ENCODE measurements around the gene ST6GALNAC3. TPM values are rescaled to one million over a fixed set of nuclear protein-coding genes. Genes with fewer than 3 reads are reported as not detected.

Gene ST6GALNAC3
- total RNA-seq, 6 experiments from 2014 or later: 1.00 to 1.7 (median 1.2) TPM

DNA sequence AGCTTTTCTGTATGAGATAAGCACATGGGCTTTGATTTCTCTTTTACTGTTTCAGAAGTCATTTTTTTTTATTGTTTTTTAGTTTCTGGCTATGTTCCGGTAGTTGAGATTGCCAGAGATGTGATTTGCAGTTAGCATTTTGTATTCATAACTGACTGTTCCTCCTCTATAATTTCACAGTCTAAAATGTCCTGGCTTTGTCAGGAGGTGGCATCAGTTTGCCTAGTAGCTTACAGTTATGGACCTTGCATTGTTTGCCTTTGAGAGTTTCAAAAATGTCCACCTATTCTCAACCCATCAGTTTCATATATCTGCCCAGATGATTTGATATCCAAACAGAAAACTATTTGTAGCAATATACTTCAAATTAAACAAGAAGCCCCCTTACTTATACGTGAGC, 39.5 kb upstream of the ST6GALNAC3 start:
- Mint-ChIP-seq H3K4me1 (ENCODE audit: low read depth) (peaks cover 17% of the 10 kb centered on the region), H3K36me3 (ENCODE audit: low read depth) (no peaks in the 10 kb centered on the region), H3K9me3 (no peaks in the 10 kb centered on the region), H3K27ac (no peak overlapping the region), H3K27me3 (ENCODE audit: insufficient read depth) (no peaks in the 10 kb centered on the region), H3K4me3 (no peak overlapping the region)
- no peak for DNase-seq
- TF ChIP-seq CTCF (IDR thresholded peaks at IDR 0.05): peak; percentile 59; the same call in 1 of the 2 replicates

- Mint-ChIP-seq H3K27ac (no peak overlapping the region), H3K4me1 (ENCODE audit: low read depth) (peaks cover 17% of the 10 kb centered on the region), H3K4me3 (no peak overlapping the region), H3K27me3 (ENCODE audit: insufficient read depth) (no peaks in the 10 kb centered on the region), H3K9me3 (no peaks in the 10 kb centered on the region), H3K36me3 (ENCODE audit: low read depth) (no peaks in the 10 kb centered on the region)
- TF ChIP-seq CTCF (IDR thresholded peaks at IDR 0.05): no peak
- no peak for DNase-seq
These were observed 37.2 kb upstream of the ST6GALNAC3 start for GRCh38 chr1:76037324-76037723.

GRCh38 chr1:76038287-76039004, 36.1 kb upstream of the ST6GALNAC3 start:
- no peaks in the 10 kb centered on the region for H3K27me3 Mint-ChIP-seq (ENCODE audit: insufficient read depth)
- DNase-seq: peak; percentile 15
- no peak for TF ChIP-seq CTCF (IDR thresholded peaks at IDR 0.05)
- H3K27ac Mint-ChIP-seq: no peak overlapping the region
- H3K4me1 Mint-ChIP-seq (ENCODE audit: low read depth): peaks cover 17% of the 10 kb centered on the region
- H3K9me3 Mint-ChIP-seq: no peaks in the 10 kb centered on the region
- peak overlapping the region; percentile 27 for H3K4me3 Mint-ChIP-seq
- H3K36me3 Mint-ChIP-seq (ENCODE audit: low read depth): no peaks in the 10 kb centered on the region

DNA sequence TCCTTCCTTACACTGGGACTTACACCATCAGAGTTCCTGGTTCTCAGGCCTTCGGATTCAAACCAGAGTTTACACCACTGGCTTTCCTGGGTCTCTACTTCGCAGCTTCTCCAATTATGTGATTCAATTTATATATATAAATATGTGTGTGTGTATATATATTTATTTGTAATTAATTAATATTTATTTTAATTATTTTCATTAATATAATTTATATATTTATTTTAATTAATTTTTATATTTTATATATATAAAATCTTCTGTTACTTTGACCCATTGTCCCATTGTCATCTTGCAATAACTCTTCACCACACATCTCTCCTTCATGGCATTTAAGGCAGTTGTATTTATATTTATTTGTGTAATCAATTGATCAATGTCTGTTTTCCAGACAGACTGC, 28.4 kb upstream of the ST6GALNAC3 start:
- H3K27me3 Mint-ChIP-seq (ENCODE audit: insufficient read depth): peaks cover 2% of the 10 kb centered on the region; the same call in 1 of the 2 replicates
- H3K4me1 Mint-ChIP-seq (ENCODE audit: low read depth): no peaks in the 10 kb centered on the region
- no peak for DNase-seq
- H3K27ac Mint-ChIP-seq: no peak overlapping the region
- no peak for TF ChIP-seq CTCF (IDR thresholded peaks at IDR 0.05)
- no peaks in the 10 kb centered on the region for H3K36me3 Mint-ChIP-seq (ENCODE audit: low read depth)
- H3K4me3 Mint-ChIP-seq: no peak overlapping the region
- no peaks in the 10 kb centered on the region for H3K9me3 Mint-ChIP-seq

DNA sequence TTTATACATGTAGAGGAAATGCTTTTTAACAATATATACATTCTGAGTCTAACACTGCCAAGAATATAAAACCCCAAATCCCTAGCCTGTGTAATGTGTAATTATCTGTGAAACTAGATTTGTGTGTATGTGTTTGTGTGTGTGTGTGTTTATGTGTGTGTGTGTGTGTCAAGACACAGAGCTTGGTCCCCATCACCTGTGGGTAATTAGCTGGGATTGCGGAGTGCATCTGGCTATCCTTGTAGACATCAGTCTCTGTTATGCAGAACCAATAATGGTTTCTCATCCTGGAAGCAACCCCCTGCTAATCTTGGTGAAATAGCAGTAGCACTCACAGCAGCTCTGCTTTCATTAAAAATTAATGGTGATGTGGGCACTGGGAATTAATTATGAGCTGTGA, 26.3 kb upstream of the ST6GALNAC3 start:
- H3K36me3 Mint-ChIP-seq (ENCODE audit: low read depth): no peaks in the 10 kb centered on the region
- peaks cover 6% of the 10 kb centered on the region; the same call in 1 of the 2 replicates for H3K4me1 Mint-ChIP-seq (ENCODE audit: low read depth)
- H3K4me3 Mint-ChIP-seq: no peak overlapping the region
- no peak for DNase-seq
- TF ChIP-seq CTCF (IDR thresholded peaks at IDR 0.05): no peak
- peaks cover 4% of the 10 kb centered on the region; the same call in 1 of the 2 replicates for H3K27me3 Mint-ChIP-seq (ENCODE audit: insufficient read depth)
- H3K27ac Mint-ChIP-seq: no peak overlapping the region
- no peaks in the 10 kb centered on the region for H3K9me3 Mint-ChIP-seq

All from HFFc6 (cell line).